GM21360 (cell line): ENCODE data around the gene ZNF19.

Experiments used
- ATAC-seq: cut with Tn5 transposase; IDR thresholded peaks from one replicate; pipeline ENCODE4 v1.9.1; 2021; ENCODE audit warnings: mild to moderate bottlenecking, moderate library complexity; ENCODE audit not compliant: unreplicated experiment

Gene ZNF19

GRCh38 chr16:71443714-71444113 lies 45.4 kb downstream of the ZNF19 start:
- ATAC-seq: no peak

GRCh38 chr16:71442051-71442440 lies 47.1 kb downstream of the ZNF19 start, which contains the start of gene TLE7:
Gene TLE7 (minus strand): TSS chr16:71442054. CDS start chr16:71433324, 8,730 bp downstream.
- no peak for ATAC-seq

- no peak for ATAC-seq
Observed at GRCh38 chr16:71441348-71442050, 47.6 kb downstream of the ZNF19 start.

GRCh38 chr16:71440669-71441347 lies 48.3 kb downstream of the ZNF19 start:
- no peak for ATAC-seq

GRCh38 chr16:71439523-71439922 lies 49.6 kb downstream of the ZNF19 start:
- ATAC-seq: no peak

GRCh38 chr16:71436473-71436872 lies 52.7 kb downstream of the ZNF19 start:
- ATAC-seq: no peak

GRCh38 chr16:71432906-71433305 lies 56.2 kb downstream of the ZNF19 start:
- ATAC-seq: no peak

GRCh38 chr16:71431991-71432390 lies 57.1 kb downstream of the ZNF19 start:
- ATAC-seq: no peak

GRCh38 chr16:71431176-71431575 lies 57.9 kb downstream of the ZNF19 start:
- ATAC-seq: no peak

- ATAC-seq: no peak
Observed at GRCh38 chr16:71430744-71431143, 58.4 kb downstream of the ZNF19 start.

- ATAC-seq: no peak
Observed at GRCh38 chr16:71429581-71429980, 59.5 kb downstream of the ZNF19 start.

GRCh38 chr16:71428883-71429282 lies 60.2 kb downstream of the ZNF19 start:
- ATAC-seq: no peak

- ATAC-seq: no peak
Observed at GRCh38 chr16:71428385-71428784, 60.7 kb downstream of the ZNF19 start.

- ATAC-seq: no peak
Observed at GRCh38 chr16:71426880-71427615, 62.1 kb downstream of the ZNF19 start.

GRCh38 chr16:71426069-71426879 lies 62.9 kb downstream of the ZNF19 start:
- no peak for ATAC-seq

GRCh38 chr16:71425746-71426068 lies 63.4 kb downstream of the ZNF19 start:
- no peak for ATAC-seq

- ATAC-seq: no peak
Observed at GRCh38 chr16:71424626-71425025, 64.5 kb downstream of the ZNF19 start.

GRCh38 chr16:71423865-71424264 lies 65.3 kb downstream of the ZNF19 start:
- ATAC-seq: no peak
